Measurements from ENCODE around the gene SSR1. TPM values are rescaled to one million over a fixed set of nuclear protein-coding genes. Genes with fewer than 3 reads are reported as not detected.
"Not testable (repeated sequence)": the region's sequence is repeated elsewhere in the genome, so short reads cannot be mapped to it uniquely, and the experiment has no call there.

Gene SSR1
- total and polyA plus RNA-seq, 2 donors: 38.9 to 56.9 TPM

DNA sequence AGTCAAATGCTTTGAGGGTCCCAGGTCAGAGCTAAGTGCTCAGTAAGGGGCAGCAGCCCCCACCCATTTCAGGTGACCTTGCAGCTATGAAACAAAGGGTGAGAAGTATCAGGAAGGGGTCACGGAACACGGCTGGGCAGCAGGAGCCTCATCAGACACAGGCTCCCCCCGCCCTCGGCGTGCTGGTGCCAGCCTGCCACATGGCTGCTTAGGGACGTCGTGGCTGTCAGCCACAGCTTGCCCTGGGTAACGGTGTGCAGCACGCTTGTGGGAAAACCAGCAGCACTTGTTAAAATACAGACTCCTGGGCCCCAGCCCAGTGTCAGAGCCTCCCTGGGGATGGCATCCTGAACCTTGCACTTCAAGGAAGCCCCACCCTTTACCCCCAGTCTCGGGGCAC, 39.3 kb downstream of the SSR1 start:
- Histone ChIP-seq H3K36me3 (ENCODE audit: control insufficient read depth in 2 of 2, insufficient read depth in 2 of 2, low read length in 1 of 2) (no peaks in the 10 kb centered on the region), H3K27ac (ENCODE audit: low read depth in 1 of 2, low read length in 1 of 2) (peak overlapping the region in 1 of 2 donors; percentile 18), H3K27me3 (ENCODE audit: control insufficient read depth in 2 of 2, insufficient read depth in 1 of 2, low read length in 1 of 2) (no peaks in the 10 kb centered on the region), H3K4me1 (ENCODE audit: control insufficient read depth in 2 of 2, insufficient read depth in 2 of 2, low read length in 2 of 2) (no peaks in the 10 kb centered on the region), H3K4me3 (ENCODE audit: low read length in 2 of 2) (no peak overlapping the region), H3K9me3 (ENCODE audit: control insufficient read depth in 2 of 2, insufficient read depth in 1 of 2, low read length in 1 of 2) (no peaks in the 10 kb centered on the region)
- no peak for DNase-seq (ENCODE audit: low read depth in 6 of 9, low spot score in 9 of 9)
- 90% methylated on average over 10 of the region's 10 CpGs for WGBS

DNA sequence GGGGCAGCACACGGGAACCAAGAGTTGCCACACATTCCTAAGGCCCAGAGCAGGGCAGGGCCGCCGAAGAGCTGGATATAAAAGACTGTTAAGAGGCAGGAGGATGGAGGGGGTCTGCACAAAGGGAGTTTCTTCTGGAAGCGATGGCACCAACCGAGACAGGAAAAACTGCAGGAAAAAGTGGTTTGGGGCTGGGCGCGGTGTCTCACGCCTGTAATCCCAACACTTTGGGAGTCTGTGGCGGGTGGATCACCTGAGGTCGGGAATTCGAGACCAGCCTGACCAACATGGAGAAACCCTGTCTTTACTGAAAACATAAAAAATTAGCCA, 41.8 kb downstream of the SSR1 start:
- Histone ChIP-seq H3K4me1 (ENCODE audit: control insufficient read depth in 2 of 2, insufficient read depth in 2 of 2, low read length in 2 of 2) (no peaks in the 10 kb centered on the region), H3K27ac (ENCODE audit: low read depth in 1 of 2, low read length in 1 of 2) (no peak overlapping the region), H3K4me3 (ENCODE audit: low read length in 2 of 2) (no peak overlapping the region), H3K27me3 (ENCODE audit: control insufficient read depth in 2 of 2, insufficient read depth in 1 of 2, low read length in 1 of 2) (no peaks in the 10 kb centered on the region), H3K36me3 (ENCODE audit: control insufficient read depth in 2 of 2, insufficient read depth in 2 of 2, low read length in 1 of 2) (no peaks in the 10 kb centered on the region), H3K9me3 (ENCODE audit: control insufficient read depth in 2 of 2, insufficient read depth in 1 of 2, low read length in 1 of 2) (peaks cover 0 to 2% of the 10 kb centered on the region in 2 donors)
- WGBS: 86% methylated on average over 11 of the region's 11 CpGs
- no peak for DNase-seq (ENCODE audit: low read depth in 6 of 9, low spot score in 9 of 9)

DNA sequence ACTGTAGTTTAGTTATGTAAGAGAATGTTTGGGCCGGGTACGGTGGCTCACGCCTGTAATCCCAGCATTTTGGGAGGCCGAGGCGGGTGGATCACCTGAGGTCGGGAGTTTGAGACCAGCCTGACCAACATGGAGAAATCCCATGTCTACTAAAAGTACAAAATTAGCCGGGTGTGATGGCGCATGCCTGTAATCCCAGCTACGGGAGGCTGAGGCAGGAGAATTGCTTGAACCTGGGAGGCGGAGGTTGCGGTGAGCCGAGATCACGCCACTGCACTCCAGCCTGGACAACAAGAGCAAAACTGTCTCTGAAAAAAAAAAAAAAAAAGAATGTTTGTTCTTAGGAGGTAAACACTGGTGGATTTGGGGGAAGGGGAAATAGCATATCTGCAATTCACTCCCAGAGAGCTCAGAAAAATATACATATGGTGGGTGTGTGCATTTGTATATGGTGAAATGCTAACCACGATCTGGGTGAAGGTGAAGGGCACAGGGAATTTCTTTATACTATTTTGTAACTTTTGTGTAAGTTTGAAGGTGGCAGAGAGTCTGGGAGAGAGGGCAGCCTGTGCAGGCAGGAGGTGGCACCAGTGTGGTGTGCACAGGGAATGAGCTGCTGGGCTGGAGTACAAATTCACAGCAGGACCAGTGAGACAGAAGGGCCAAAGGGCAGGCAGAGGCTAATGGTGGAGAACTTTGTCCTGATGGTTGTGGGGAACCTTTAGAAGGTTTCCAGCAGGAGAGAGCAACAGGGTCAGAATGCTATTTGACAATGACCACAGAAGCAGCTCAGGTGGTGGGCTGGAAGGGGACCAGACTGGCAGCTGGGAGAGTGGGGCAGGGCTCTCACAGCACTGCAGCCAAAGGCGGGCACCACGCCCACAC, 42.4 kb downstream of the SSR1 start:
- 88% methylated on average over 16 of the region's 16 CpGs for WGBS
- H3K36me3 ChIP-seq (ENCODE audit: control insufficient read depth in 2 of 2, insufficient read depth in 2 of 2, low read length in 1 of 2): no peaks in the 10 kb centered on the region
- peaks cover 0 to 7% of the 10 kb centered on the region in 2 donors for H3K9me3 ChIP-seq (ENCODE audit: control insufficient read depth in 2 of 2, insufficient read depth in 1 of 2, low read length in 1 of 2)
- no peak for DNase-seq (ENCODE audit: low read depth in 6 of 9, low spot score in 9 of 9)
- no peaks in the 10 kb centered on the region for H3K4me1 ChIP-seq (ENCODE audit: control insufficient read depth in 2 of 2, insufficient read depth in 2 of 2, low read length in 2 of 2)
- H3K27me3 ChIP-seq (ENCODE audit: control insufficient read depth in 2 of 2, insufficient read depth in 1 of 2, low read length in 1 of 2): no peaks in the 10 kb centered on the region
- H3K4me3 ChIP-seq (ENCODE audit: low read length in 2 of 2): no peak overlapping the region
- H3K27ac ChIP-seq (ENCODE audit: low read depth in 1 of 2, low read length in 1 of 2): no peak overlapping the region

DNA sequence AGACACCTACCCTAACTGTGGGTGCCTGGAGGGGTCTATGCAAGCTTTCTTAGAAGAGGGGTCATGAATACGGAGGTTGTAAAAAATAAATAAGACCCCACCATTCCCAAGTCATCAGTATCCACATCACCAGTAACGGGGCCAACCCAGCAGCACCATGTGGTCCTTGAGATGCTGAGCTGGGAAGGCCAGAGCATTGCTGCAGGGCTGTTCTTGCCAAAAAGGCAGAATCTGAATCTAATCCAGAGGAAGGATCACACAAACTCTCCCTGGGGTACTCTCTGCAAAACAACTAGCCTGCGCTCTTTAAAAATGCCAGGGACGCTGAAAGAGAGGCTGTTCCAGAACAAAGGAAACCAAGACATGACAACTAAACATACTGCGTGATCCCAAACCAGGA, 43.2 kb downstream of the SSR1 start:
- no peak for DNase-seq (ENCODE audit: low read depth in 6 of 9, low spot score in 9 of 9)
- 97% methylated on average over 5 of the region's 5 CpGs for WGBS
- H3K27ac ChIP-seq (ENCODE audit: low read depth in 1 of 2, low read length in 1 of 2): no peak overlapping the region
- H3K4me1 ChIP-seq (ENCODE audit: control insufficient read depth in 2 of 2, insufficient read depth in 2 of 2, low read length in 2 of 2): no peaks in the 10 kb centered on the region
- H3K27me3 ChIP-seq (ENCODE audit: control insufficient read depth in 2 of 2, insufficient read depth in 1 of 2, low read length in 1 of 2): no peaks in the 10 kb centered on the region
- no peaks in the 10 kb centered on the region for H3K36me3 ChIP-seq (ENCODE audit: control insufficient read depth in 2 of 2, insufficient read depth in 2 of 2, low read length in 1 of 2)
- no peak overlapping the region for H3K4me3 ChIP-seq (ENCODE audit: low read length in 2 of 2)
- peaks cover 0 to 7% of the 10 kb centered on the region in 2 donors for H3K9me3 ChIP-seq (ENCODE audit: control insufficient read depth in 2 of 2, insufficient read depth in 1 of 2, low read length in 1 of 2)

DNA sequence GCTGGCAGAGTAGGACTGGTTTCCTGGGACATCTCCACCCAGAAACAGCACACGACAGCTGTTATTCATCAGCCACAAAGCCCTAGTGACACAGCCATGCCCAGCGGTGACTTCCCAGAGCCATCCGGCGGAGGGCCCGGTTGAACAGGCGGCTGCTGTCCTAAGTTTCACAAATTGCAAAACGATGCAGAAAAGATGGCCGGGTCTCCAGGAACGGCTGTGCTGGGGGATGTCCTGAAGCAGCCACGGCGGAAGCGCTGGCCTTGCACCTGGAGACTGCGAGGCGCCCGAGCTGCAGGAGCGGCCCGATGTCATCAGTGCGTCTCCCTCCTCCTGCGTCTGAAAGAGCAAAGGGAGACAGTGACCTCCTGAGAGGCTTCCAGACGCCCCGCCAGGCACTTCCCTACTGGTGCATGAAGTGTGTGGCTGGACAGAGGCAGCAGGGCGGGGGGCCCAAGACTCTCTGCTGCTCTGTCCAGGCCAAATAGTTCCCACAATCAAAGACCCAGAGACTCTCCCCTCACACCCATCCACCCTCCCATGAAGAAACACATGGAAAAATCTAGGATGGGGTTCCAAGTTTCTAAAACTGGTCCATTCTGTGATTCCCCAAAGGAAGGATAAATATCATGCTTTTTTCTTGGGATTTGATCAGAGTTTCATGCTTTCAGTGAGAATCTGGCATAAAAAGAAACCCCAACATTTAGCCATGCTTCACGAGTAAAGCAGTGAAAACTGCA, 44.0 kb downstream of the SSR1 start:
- H3K4me3 ChIP-seq (ENCODE audit: low read length in 2 of 2): no peak overlapping the region
- H3K27ac ChIP-seq (ENCODE audit: low read depth in 1 of 2, low read length in 1 of 2): no peak overlapping the region
- H3K4me1 ChIP-seq (ENCODE audit: control insufficient read depth in 2 of 2, insufficient read depth in 2 of 2, low read length in 2 of 2): no peaks in the 10 kb centered on the region
- H3K9me3 ChIP-seq (ENCODE audit: control insufficient read depth in 2 of 2, insufficient read depth in 1 of 2, low read length in 1 of 2): peaks cover 0 to 7% of the 10 kb centered on the region in 2 donors
- no peaks in the 10 kb centered on the region for H3K36me3 ChIP-seq (ENCODE audit: control insufficient read depth in 2 of 2, insufficient read depth in 2 of 2, low read length in 1 of 2)
- 98% methylated on average over 23 of the region's 23 CpGs for WGBS
- no peak for DNase-seq (ENCODE audit: low read depth in 6 of 9, low spot score in 9 of 9)
- no peaks in the 10 kb centered on the region for H3K27me3 ChIP-seq (ENCODE audit: control insufficient read depth in 2 of 2, insufficient read depth in 1 of 2, low read length in 1 of 2)

DNA sequence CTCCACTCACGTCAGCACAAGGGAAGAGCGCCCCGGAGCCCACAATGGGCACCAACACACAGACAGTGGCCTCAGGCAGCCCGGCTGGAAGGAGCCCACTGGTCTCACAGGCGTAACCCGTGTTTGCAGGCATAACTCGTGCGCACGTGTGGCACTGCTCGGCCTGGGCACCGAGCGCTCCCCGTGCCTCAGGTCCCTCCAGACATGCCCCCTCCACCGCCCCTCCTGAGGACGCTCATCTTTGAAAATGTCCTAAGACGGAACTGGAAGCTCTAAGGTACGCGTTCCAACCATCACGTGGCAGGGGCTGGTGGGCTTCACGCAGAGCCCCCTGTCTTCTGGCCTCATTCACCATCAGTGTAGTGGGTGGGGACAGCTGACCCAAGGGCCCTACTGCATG, 44.6 kb downstream of the SSR1 start:
- no peak overlapping the region for H3K4me3 ChIP-seq (ENCODE audit: low read length in 2 of 2)
- H3K9me3 ChIP-seq (ENCODE audit: control insufficient read depth in 2 of 2, insufficient read depth in 1 of 2, low read length in 1 of 2): peaks cover 0 to 7% of the 10 kb centered on the region in 2 donors
- H3K27ac ChIP-seq (ENCODE audit: low read depth in 1 of 2, low read length in 1 of 2): no peak overlapping the region
- H3K36me3 ChIP-seq (ENCODE audit: control insufficient read depth in 2 of 2, insufficient read depth in 2 of 2, low read length in 1 of 2): no peaks in the 10 kb centered on the region
- H3K27me3 ChIP-seq (ENCODE audit: control insufficient read depth in 2 of 2, insufficient read depth in 1 of 2, low read length in 1 of 2): no peaks in the 10 kb centered on the region
- 95% methylated on average over 20 of the region's 20 CpGs for WGBS
- no peak for DNase-seq (ENCODE audit: low read depth in 6 of 9, low spot score in 9 of 9)
- H3K4me1 ChIP-seq (ENCODE audit: control insufficient read depth in 2 of 2, insufficient read depth in 2 of 2, low read length in 2 of 2): no peaks in the 10 kb centered on the region

DNA sequence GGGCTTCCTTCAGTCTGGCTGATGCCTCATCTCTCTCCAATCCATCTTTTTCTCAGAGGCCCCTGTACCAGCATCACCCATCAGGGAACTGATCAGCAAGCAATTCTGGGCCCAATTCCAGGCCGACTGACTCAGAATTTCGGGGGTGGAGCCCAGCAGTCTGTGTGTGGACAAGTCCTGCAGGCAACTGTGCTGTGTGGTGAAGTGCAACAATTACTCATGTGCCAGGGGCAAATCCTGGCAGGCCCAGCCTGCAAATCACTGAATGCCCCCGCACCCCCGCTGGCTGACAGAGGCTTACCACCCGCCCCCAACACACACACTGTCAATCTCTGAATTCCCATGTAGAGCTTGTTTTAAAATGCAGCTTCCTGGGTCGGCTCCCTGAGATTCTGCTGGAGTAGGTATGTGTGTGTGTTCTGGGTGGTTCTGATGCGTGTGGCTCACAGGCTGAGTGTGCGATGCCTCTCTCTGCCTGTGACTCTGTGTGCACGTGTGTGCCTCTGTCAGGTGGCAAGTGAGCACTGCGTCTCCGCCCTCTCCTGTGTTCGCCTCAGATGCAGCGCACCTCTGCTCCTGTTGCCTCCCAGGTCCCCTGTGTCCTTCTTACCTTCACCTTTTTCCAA, 45.4 kb downstream of the SSR1 start:
- H3K4me1 ChIP-seq (ENCODE audit: control insufficient read depth in 2 of 2, insufficient read depth in 2 of 2, low read length in 2 of 2): no peaks in the 10 kb centered on the region
- no peak overlapping the region for H3K27ac ChIP-seq (ENCODE audit: low read depth in 1 of 2, low read length in 1 of 2)
- peaks cover 0 to 7% of the 10 kb centered on the region in 2 donors for H3K9me3 ChIP-seq (ENCODE audit: control insufficient read depth in 2 of 2, insufficient read depth in 1 of 2, low read length in 1 of 2)
- no peaks in the 10 kb centered on the region for H3K27me3 ChIP-seq (ENCODE audit: control insufficient read depth in 2 of 2, insufficient read depth in 1 of 2, low read length in 1 of 2)
- no peak for DNase-seq (ENCODE audit: low read depth in 6 of 9, low spot score in 9 of 9)
- H3K4me3 ChIP-seq (ENCODE audit: low read length in 2 of 2): no peak overlapping the region
- 93% methylated on average over 13 of the region's 13 CpGs for WGBS
- H3K36me3 ChIP-seq (ENCODE audit: control insufficient read depth in 2 of 2, insufficient read depth in 2 of 2, low read length in 1 of 2): no peaks in the 10 kb centered on the region

DNA sequence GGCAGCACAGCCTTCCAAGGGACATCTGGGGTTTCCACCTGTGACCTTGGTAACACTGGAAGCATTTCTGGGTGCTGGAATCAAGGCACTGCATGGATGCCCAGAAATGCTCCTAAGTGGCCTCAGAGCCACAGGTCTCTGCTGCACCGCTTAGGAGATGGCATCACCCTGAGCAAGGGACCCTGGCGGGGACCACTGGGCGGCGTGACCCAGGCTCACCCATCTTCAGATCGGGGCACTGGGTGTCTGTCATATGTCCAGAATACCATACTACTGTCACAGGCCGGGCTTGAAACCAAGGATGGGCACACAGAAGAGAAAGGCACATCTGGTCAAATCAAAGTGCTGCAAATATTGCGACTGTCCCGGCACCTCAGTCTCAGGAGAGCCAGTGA, 45.9 kb downstream of the SSR1 start:
- Histone ChIP-seq H3K9me3 (ENCODE audit: control insufficient read depth in 2 of 2, insufficient read depth in 1 of 2, low read length in 1 of 2) (peaks cover 0 to 7% of the 10 kb centered on the region in 2 donors), H3K4me1 (ENCODE audit: control insufficient read depth in 2 of 2, insufficient read depth in 2 of 2, low read length in 2 of 2) (no peaks in the 10 kb centered on the region), H3K36me3 (ENCODE audit: control insufficient read depth in 2 of 2, insufficient read depth in 2 of 2, low read length in 1 of 2) (no peaks in the 10 kb centered on the region), H3K4me3 (ENCODE audit: low read length in 2 of 2) (no peak overlapping the region), H3K27ac (ENCODE audit: low read depth in 1 of 2, low read length in 1 of 2) (no peak overlapping the region), H3K27me3 (ENCODE audit: control insufficient read depth in 2 of 2, insufficient read depth in 1 of 2, low read length in 1 of 2) (peaks cover 0 to 2% of the 10 kb centered on the region in 2 donors)
- WGBS: 99% methylated on average over 8 of the region's 8 CpGs
- no peak for DNase-seq (ENCODE audit: low read depth in 6 of 9, low spot score in 9 of 9)

DNA sequence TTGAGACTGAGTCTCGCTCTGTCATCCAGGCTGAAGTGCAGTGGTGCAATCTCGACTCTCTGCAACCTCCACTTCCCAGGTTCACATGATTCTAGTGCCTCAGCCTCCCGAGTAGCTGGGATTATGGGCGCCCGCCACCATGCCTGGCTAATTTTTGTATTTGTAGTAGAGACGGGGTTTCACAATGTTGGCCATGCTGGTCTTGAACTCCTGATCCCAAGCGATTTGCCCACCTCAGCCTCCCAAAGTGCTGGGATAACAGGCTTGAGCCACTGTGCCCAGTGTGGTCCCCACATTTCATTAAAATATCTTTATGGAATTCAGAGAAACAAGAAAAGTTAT, 47.6 kb downstream of the SSR1 start:
- peaks cover 8 to 17% of the 10 kb centered on the region in 2 donors for H3K4me1 ChIP-seq (ENCODE audit: control insufficient read depth in 2 of 2, insufficient read depth in 2 of 2, low read length in 2 of 2)
- H3K27me3 ChIP-seq (ENCODE audit: control insufficient read depth in 2 of 2, insufficient read depth in 1 of 2, low read length in 1 of 2): peaks cover 0 to 19% of the 10 kb centered on the region in 2 donors
- 97% methylated on average over 7 of the region's 7 CpGs for WGBS
- H3K36me3 ChIP-seq (ENCODE audit: control insufficient read depth in 2 of 2, insufficient read depth in 2 of 2, low read length in 1 of 2); H3K9me3 ChIP-seq (ENCODE audit: control insufficient read depth in 2 of 2, insufficient read depth in 1 of 2, low read length in 1 of 2); H3K4me3 ChIP-seq (ENCODE audit: low read length in 2 of 2); H3K27ac ChIP-seq (ENCODE audit: low read depth in 1 of 2, low read length in 1 of 2); DNase-seq (ENCODE audit: low read depth in 6 of 9, low spot score in 9 of 9): not testable (repeated sequence)
